ENCODE measurements around the gene EXOC2.

- TF ChIP-seq CTCF (IDR thresholded peaks at IDR 0.05), result no peak
- no peak for TF ChIP-seq EP300 (IDR thresholded peaks at IDR 0.05; ENCODE audit: low read depth)
- no peak for TF ChIP-seq POLR2A (IDR thresholded peaks at IDR 0.05)
- no peak for TF ChIP-seq POLR2AphosphoS5 (IDR thresholded peaks at IDR 0.05)
These were observed 15.0 kb downstream of the EXOC2 start for GRCh38 chr6:677919-678318.

Measured in transverse colon (tissue), 4 donors.